Measurements from ENCODE around the gene ING5.

GRCh38 chr2:241736111-241736510 lies 34.3 kb downstream of the ING5 start:
- TF ChIP-seq, protein P1, sequence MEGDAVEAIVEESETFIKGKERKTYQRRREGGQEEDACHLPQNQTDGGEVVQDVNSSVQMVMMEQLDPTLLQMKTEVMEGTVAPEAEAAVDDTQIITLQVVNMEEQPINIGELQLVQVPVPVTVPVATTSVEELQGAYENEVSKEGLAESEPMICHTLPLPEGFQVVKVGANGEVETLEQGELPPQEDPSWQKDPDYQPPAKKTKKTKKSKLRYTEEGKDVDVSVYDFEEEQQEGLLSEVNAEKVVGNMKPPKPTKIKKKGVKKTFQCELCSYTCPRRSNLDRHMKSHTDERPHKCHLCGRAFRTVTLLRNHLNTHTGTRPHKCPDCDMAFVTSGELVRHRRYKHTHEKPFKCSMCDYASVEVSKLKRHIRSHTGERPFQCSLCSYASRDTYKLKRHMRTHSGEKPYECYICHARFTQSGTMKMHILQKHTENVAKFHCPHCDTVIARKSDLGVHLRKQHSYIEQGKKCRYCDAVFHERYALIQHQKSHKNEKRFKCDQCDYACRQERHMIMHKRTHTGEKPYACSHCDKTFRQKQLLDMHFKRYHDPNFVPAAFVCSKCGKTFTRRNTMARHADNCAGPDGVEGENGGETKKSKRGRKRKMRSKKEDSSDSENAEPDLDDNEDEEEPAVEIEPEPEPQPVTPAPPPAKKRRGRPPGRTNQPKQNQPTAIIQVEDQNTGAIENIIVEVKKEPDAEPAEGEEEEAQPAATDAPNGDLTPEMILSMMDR (IDR thresholded peaks at IDR 0.05; ENCODE audit: borderline replicate concordance, extremely low read depth, low read length, poor library complexity, severe bottlenecking), result no peak
- TF ChIP-seq EZH2 (IDR thresholded peaks at IDR 0.05; ENCODE audit: borderline replicate concordance, low read depth, low read length, severe bottlenecking), result no peak
